Measurements from ENCODE around the gene LETM1.

LETM1 gene

DNA sequence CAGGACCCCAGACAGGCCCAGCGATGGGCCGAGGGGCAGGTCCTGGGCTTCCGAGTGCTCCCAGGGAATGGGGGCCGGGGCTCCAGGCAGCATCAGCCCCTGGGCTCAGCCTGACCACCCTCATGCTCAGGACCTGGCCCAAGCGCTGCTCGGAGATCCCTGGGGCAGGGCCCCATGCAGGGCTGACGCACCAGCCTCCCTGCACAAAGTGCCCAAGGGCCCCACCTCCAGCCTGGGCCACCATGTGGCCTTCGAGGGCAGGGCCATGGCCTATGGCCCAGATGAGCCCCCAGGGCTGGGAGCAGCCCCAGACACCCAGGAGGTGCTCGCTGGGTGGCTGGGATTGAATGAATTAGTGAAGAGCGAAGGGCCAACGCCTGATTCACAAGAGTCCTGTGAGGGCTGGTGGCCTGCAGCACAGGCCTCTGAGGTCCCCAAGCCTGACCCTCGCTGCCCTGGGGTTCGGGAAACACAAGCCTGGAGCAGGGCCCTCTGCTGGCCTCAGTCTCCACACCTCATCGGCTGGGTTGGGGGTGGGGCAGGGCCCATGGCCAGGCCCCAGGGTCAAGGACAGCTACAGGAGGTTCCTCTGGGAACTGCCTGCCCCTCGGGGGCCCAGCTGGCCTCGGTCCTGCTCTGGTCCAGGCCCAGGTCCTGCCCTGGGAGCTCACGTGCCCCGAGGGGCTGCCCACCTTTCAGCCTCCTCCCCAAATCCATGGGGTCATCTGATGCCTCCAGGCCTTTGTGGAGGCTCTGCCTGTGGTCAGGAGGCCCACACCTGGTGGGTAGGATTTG, 76.2 kb downstream of the LETM1 start:
- no peak for DNase-seq (ENCODE audit: low read depth)
- TF ChIP-seq CTCF (IDR thresholded peaks at IDR 0.05; ENCODE audit: control insufficient read depth, extremely low read depth, insufficient read depth), result no peak
- no peak overlapping the region for H3K4me3 ChIP-seq (ENCODE audit: low read depth, low read length)

DNA sequence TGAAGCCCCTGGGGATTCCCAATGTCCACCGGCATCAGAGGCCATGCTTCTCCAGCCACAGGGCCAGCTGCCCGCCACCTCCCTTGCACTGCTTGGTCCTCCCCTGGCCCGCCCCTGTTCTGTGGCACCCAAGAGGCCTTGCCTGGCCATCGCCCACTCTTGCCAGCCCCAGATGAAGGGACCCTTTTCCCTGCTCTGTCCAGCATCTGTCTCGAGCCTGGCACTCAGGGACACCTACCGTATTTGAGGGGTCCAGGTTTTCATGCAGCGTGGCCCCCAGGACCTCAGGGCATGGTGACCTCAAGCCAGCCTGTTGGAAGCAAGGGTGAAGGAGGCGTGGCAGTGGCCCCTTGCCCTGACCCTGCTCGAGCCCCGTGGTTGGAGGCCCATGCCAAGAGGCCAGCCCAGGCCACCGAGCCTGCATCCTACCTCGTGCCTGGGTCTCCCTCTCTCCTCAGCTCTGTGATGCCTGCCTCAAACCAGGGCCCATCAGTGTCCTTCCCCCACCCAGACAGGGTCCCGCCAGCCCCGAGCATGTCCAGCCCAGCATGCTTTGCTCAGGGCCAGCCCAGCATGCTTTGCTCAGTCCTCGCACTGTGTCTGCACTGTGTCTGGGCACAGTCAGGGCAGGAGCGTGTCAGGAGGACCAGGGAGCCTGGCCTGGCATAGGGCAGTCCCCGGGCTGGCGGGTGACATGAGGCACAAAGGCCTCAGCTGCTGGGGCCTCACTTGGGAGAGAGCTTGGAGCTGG, 77.1 kb downstream of the LETM1 start:
- no peak for DNase-seq (ENCODE audit: low read depth)
- H3K4me3 ChIP-seq (ENCODE audit: low read depth, low read length), result no peak overlapping the region
- TF ChIP-seq CTCF (IDR thresholded peaks at IDR 0.05; ENCODE audit: control insufficient read depth, extremely low read depth, insufficient read depth), result no peak

- DNase-seq (ENCODE audit: low read depth), result no peak
- no peak overlapping the region for H3K4me3 ChIP-seq (ENCODE audit: low read depth, low read length)
- no peak for TF ChIP-seq CTCF (IDR thresholded peaks at IDR 0.05; ENCODE audit: control insufficient read depth, extremely low read depth, insufficient read depth)
Observed at GRCh38 chr4:1777822-1778641, 77.9 kb downstream of the LETM1 start.

DNA sequence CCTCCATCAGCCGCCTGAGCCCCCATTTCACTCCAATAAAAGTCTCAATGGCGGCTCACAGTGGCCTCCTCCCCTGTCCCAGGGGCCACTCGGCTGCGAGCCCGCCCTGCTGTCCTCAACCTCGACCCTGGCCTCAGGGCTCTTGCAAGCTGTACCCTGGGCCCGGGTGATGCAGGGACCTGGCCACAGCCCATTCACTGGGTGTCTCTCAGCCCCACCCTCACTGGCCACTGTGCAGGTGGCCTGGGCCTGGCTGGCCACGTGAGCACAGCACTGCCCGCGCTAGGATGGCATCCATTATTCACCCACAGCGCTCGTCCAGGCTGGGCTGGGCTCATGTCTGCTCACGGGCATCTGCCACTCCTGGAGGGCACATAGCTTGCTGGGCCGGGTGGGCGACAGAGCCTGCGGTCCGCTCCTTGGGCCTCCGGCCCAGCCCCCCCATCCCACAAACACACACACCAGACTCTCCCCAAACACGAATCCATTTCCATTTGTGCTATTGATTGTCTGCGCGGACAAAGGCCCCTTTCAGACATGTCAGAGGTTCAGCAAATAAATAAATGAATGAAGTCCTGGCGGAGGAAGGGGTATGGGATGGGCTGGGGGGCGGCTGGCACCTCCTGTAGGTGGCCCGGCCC, 79.3 kb downstream of the LETM1 start:
- no peak for DNase-seq (ENCODE audit: low read depth)
- H3K4me3 ChIP-seq (ENCODE audit: low read depth, low read length), result no peak overlapping the region
- TF ChIP-seq CTCF (IDR thresholded peaks at IDR 0.05; ENCODE audit: control insufficient read depth, extremely low read depth, insufficient read depth), result no peak

GRCh38 chr4:1775731-1776500, 80.0 kb downstream of the LETM1 start:
- TF ChIP-seq CTCF (IDR thresholded peaks at IDR 0.05; ENCODE audit: control insufficient read depth, extremely low read depth, insufficient read depth), result no peak
- no peak for DNase-seq (ENCODE audit: low read depth)
- H3K4me3 ChIP-seq (ENCODE audit: low read depth, low read length), result no peak overlapping the region

- no peak for TF ChIP-seq CTCF (IDR thresholded peaks at IDR 0.05; ENCODE audit: control insufficient read depth, extremely low read depth, insufficient read depth)
- DNase-seq (ENCODE audit: low read depth), result no peak
- H3K4me3 ChIP-seq (ENCODE audit: low read depth, low read length), result no peak overlapping the region
Observed at GRCh38 chr4:1773754-1774153, 82.2 kb downstream of the LETM1 start.

Measured in LNCaP clone FGC (cell line).